ENCODE results near the gene MB21D2.
A peak's percentile ranks its signal among the peaks of the same experiment; 100 is the strongest.

MB21D2 gene

GRCh38 chr3:192772240-192772894, 145.3 kb downstream of the MB21D2 start:
- Histone ChIP-seq H3F3A (ENCODE audit: insufficient read depth, low read length) (no peaks in the 10 kb centered on the region), H3K9me2 (ENCODE audit: low read depth, low read length) (peaks cover under 1% of the 10 kb centered on the region; the same call in 1 of the 2 replicates), H3K4me1 (ENCODE audit: insufficient read depth, low read length, severe bottlenecking) (no peaks in the 10 kb centered on the region), H3K27ac (ENCODE audit: low read depth, low read length, poor library complexity, severe bottlenecking) (no peak overlapping the region), H3K79me2 (ENCODE audit: insufficient read depth, low read length) (no peaks in the 10 kb centered on the region), H2AFZ (ENCODE audit: low read length) (no peak overlapping the region), H4K20me1 (ENCODE audit: insufficient read depth, low read length) (no peaks in the 10 kb centered on the region), H3K9me3 (ENCODE audit: low read length) (peaks cover 7% of the 10 kb centered on the region; the same call in 1 of the 2 replicates), H3K4me3 (ENCODE audit: low read depth, low read length, poor library complexity, severe bottlenecking) (no peak overlapping the region), H3K9ac (ENCODE audit: low read length) (no peak overlapping the region), H3K27me3 (ENCODE audit: insufficient read depth, low read length) (no peaks in the 10 kb centered on the region), H3K36me3 (ENCODE audit: insufficient read depth, low read length) (no peaks in the 10 kb centered on the region), H3K4me2 (ENCODE audit: low read length) (no peak overlapping the region)
- TF ChIP-seq EZH2 (IDR thresholded peaks at IDR 0.05; ENCODE audit: borderline replicate concordance, low read length) (no peak), CTCF (IDR thresholded peaks at IDR 0.05; ENCODE audit: low read length) (peak; percentile 45; the same call in 1 of the 2 replicates)

GRCh38 chr3:192758654-192759053, 159.0 kb downstream of the MB21D2 start:
- Histone ChIP-seq H3K4me3 (ENCODE audit: low read depth, low read length, poor library complexity, severe bottlenecking) (no peak overlapping the region), H3K36me3 (ENCODE audit: insufficient read depth, low read length) (no peaks in the 10 kb centered on the region), H3K9me2 (ENCODE audit: low read depth, low read length) (no peaks in the 10 kb centered on the region), H3K79me2 (ENCODE audit: insufficient read depth, low read length) (no peaks in the 10 kb centered on the region), H3K9me3 (ENCODE audit: low read length) (no peaks in the 10 kb centered on the region), H3K4me2 (ENCODE audit: low read length) (no peak overlapping the region), H3F3A (ENCODE audit: insufficient read depth, low read length) (no peaks in the 10 kb centered on the region), H4K20me1 (ENCODE audit: insufficient read depth, low read length) (no peaks in the 10 kb centered on the region), H3K27ac (ENCODE audit: low read depth, low read length, poor library complexity, severe bottlenecking) (no peak overlapping the region), H2AFZ (ENCODE audit: low read length) (no peak overlapping the region), H3K9ac (ENCODE audit: low read length) (no peak overlapping the region), H3K4me1 (ENCODE audit: insufficient read depth, low read length, severe bottlenecking) (no peaks in the 10 kb centered on the region), H3K27me3 (ENCODE audit: insufficient read depth, low read length) (no peaks in the 10 kb centered on the region)
- TF ChIP-seq CTCF (IDR thresholded peaks at IDR 0.05; ENCODE audit: low read length): no peak
- no peak for TF ChIP-seq EZH2 (IDR thresholded peaks at IDR 0.05; ENCODE audit: borderline replicate concordance, low read length)

GRCh38 chr3:192751148-192751547, 166.5 kb downstream of the MB21D2 start:
- no peak overlapping the region for H2AFZ ChIP-seq (ENCODE audit: low read length)
- H3K4me2 ChIP-seq (ENCODE audit: low read length): no peak overlapping the region
- H3K27ac ChIP-seq (ENCODE audit: low read depth, low read length, poor library complexity, severe bottlenecking): no peak overlapping the region
- TF ChIP-seq CTCF (IDR thresholded peaks at IDR 0.05; ENCODE audit: low read length): no peak
- no peak for TF ChIP-seq EZH2 (IDR thresholded peaks at IDR 0.05; ENCODE audit: borderline replicate concordance, low read length)
- H3K4me1 ChIP-seq (ENCODE audit: insufficient read depth, low read length, severe bottlenecking): no peaks in the 10 kb centered on the region
- H3K9ac ChIP-seq (ENCODE audit: low read length): no peak overlapping the region
- H3K4me3 ChIP-seq (ENCODE audit: low read depth, low read length, poor library complexity, severe bottlenecking): no peak overlapping the region
- no peaks in the 10 kb centered on the region for H3K9me2 ChIP-seq (ENCODE audit: low read depth, low read length)
- no peaks in the 10 kb centered on the region for H3K79me2 ChIP-seq (ENCODE audit: insufficient read depth, low read length)
- H3K9me3 ChIP-seq (ENCODE audit: low read length): no peaks in the 10 kb centered on the region
- no peaks in the 10 kb centered on the region for H3F3A ChIP-seq (ENCODE audit: insufficient read depth, low read length)
- H3K36me3 ChIP-seq (ENCODE audit: insufficient read depth, low read length): no peaks in the 10 kb centered on the region
- no peaks in the 10 kb centered on the region for H3K27me3 ChIP-seq (ENCODE audit: insufficient read depth, low read length)
- no peaks in the 10 kb centered on the region for H4K20me1 ChIP-seq (ENCODE audit: insufficient read depth, low read length)

Data from OCI-LY1 (cell line).